Measurements from ENCODE around the gene SMIM3. TPM values are rescaled to one million over a fixed set of nuclear protein-coding genes. Genes with fewer than 3 reads are reported as not detected.

Gene SMIM3
- total RNA-seq, 2 experiments from 2014 or later = 32.9 to 37.4 TPM

Other genes with a start within 250 kb of the SMIM3 start
- gene SYNPO, start 138.1 kb upstream of the SMIM3 start, total RNA-seq = under 1 TPM; 0.14 to 0.17 TPM
- under 1 TPM; 0.17 to 0.49 TPM for gene MYOZ3, start 117.5 kb upstream of the SMIM3 start, total RNA-seq
- 10 to 100 TPM; 86.2 to 88.2 TPM for gene RBM22, start 77.7 kb upstream of the SMIM3 start, total RNA-seq
- 10 to 100 TPM; 41.0 to 47.7 TPM for gene DCTN4, start 19.7 kb upstream of the SMIM3 start, total RNA-seq
- 1 to 10 TPM; 1.7 to 2.6 TPM for gene IRGM, start 67.8 kb downstream of the SMIM3 start, total RNA-seq
- 1 to 10 TPM; 1.1 TPM for gene ZNF300, start 126.2 kb downstream of the SMIM3 start, total RNA-seq
- gene GPX3, start 241.8 kb downstream of the SMIM3 start, total RNA-seq = not detected

All from activated naive CD4-positive, alpha-beta T cell treated with anti-CD3 and anti-CD28 coated beads for 36 hours (primary cell).